T-helper 17 cell (primary cell): Measurements from ENCODE around the gene ZNF544. TPM values are rescaled to one million over a fixed set of nuclear protein-coding genes. Genes with fewer than 3 reads are reported as not detected.

Source experiments
- ATAC-seq: fragments of 150-1000 bp; cut with Tn5 transposase; 2 replicates; pipeline ENCODE4 v1.10.0; 2021; ENCODE audit warnings: mild to moderate bottlenecking, moderate library complexity
- DNase-seq, 3 donors: peaks; one replicate each; pipeline versions ENCODE4 v3.0.0 to v3.0.0-alpha.2; 2020 to 2021
- H3K9me3 ChIP-seq: one replicate; pipeline ENCODE4 v1.7.0; 2013; ENCODE audit warnings: low read length, mild to moderate bottlenecking; ENCODE audit not compliant: control insufficient read depth, poor library complexity, severe bottlenecking
- H3K27ac Mint-ChIP-seq: one replicate; pipeline ENCODE4 v1.8.0; 2022; ENCODE audit warnings: mild to moderate bottlenecking, moderate library complexity, mixed read lengths
- H3K27me3 Mint-ChIP-seq: one replicate; pipeline ENCODE4 v1.8.0; 2022; ENCODE audit warnings: mixed read lengths
- H3K36me3 Mint-ChIP-seq: one replicate; pipeline ENCODE4 v1.8.0; 2022; ENCODE audit warnings: low read depth, mixed read lengths
- H3K4me1 Mint-ChIP-seq: one replicate; pipeline ENCODE4 v1.8.0; 2022; ENCODE audit warnings: mild to moderate bottlenecking, mixed read lengths
- H3K4me3 Mint-ChIP-seq: one replicate; pipeline ENCODE4 v1.8.0; 2022; ENCODE audit warnings: mild to moderate bottlenecking, moderate library complexity, mixed read lengths
- total RNA-seq, 4 donors: library from RNA in 2 of 4; stranded (reverse) in 2 of 4; gene quantifications; one replicate each; pipeline ENCODE4 v1.2.3 and lab custom pipeline; 2022 to 2026

The ZNF544 gene
- total RNA-seq, 2 donors from 2014 or later = 13.4 to 15.0 TPM

DNA sequence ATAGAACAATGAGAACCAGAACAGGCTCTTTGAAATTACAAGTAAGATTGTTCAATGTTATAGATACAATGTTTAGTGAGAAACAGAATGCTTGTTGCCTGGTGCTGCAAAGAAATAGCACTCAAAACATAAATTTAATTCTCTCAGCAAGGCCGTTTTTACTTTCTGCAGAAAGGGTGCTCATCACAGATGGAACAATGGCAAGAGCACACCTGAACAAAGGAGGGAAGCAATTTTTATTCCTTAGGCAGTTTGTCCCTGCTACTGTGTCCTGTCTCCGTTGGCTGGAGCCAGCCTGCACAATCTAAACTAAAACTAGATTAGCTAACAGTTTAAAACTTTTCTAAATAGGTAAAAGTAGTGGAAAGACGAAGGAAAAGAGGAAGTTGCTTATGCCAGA lies 39.6 kb downstream of the ZNF544 start:
- ATAC-seq (no peak), DNase-seq (no peak)
- Mint-ChIP-seq H3K27me3 (no peaks in the 10 kb centered on the region), H3K36me3 (peaks cover 3% of the 10 kb centered on the region), H3K4me1 (no peaks in the 10 kb centered on the region), H3K27ac (no peak overlapping the region), H3K4me3 (no peak overlapping the region)
- H3K9me3 ChIP-seq = peaks cover 21% of the 10 kb centered on the region

DNA sequence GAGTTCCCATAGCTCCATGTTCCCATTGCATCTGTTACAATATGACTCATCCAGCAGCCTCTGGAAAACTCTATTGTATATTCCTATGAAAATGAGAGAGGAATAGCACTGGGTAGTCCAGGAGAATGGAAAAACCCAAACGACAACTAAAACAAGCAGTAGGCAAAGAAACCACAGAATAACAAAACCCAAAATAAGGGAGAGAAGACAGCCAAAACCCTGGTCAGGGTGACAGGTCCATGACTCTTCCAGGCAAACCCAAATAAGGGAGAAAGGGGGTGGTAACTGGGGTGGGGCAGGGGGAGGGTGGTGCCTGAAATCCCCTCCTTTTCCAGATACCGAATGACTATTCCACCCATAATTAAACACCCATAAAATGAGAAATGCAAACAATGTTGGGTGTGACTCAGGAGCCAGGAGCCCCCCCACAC lies 46.1 kb downstream of the ZNF544 start:
- no peak overlapping the region for H3K4me3 Mint-ChIP-seq
- peaks cover 8% of the 10 kb centered on the region for H3K36me3 Mint-ChIP-seq
- H3K27me3 Mint-ChIP-seq = no peaks in the 10 kb centered on the region
- no peak for ATAC-seq
- no peak overlapping the region for H3K27ac Mint-ChIP-seq
- peaks cover 7% of the 10 kb centered on the region for H3K9me3 ChIP-seq
- peaks cover 10% of the 10 kb centered on the region for H3K4me1 Mint-ChIP-seq
- no peak for DNase-seq

DNA sequence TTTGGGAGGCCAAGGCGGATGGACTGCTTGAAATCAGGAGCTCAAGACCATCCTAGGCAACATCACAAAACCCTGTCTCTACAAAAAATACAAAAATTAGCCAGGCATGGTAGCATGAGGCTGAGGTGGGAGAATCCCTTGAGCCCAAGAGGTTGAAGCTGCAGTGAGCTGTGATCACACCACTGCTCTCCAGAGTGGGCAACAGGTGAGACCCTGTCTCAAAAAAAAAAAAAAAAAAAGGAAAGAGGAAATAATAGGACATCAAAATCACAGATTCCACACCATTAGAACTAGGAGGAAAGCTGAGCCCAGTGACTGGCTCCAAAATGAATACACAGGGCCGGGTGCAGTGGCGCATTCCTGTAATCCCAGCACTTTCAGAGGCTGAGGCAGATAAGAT lies 46.9 kb downstream of the ZNF544 start:
- no peak overlapping the region for H3K27ac Mint-ChIP-seq
- peaks cover 7% of the 10 kb centered on the region for H3K9me3 ChIP-seq
- no peak overlapping the region for H3K4me3 Mint-ChIP-seq
- ATAC-seq (no peak), DNase-seq (no peak)
- H3K36me3 Mint-ChIP-seq = peaks cover 8% of the 10 kb centered on the region
- H3K4me1 Mint-ChIP-seq = peaks cover 15% of the 10 kb centered on the region
- H3K27me3 Mint-ChIP-seq = no peaks in the 10 kb centered on the region

DNA sequence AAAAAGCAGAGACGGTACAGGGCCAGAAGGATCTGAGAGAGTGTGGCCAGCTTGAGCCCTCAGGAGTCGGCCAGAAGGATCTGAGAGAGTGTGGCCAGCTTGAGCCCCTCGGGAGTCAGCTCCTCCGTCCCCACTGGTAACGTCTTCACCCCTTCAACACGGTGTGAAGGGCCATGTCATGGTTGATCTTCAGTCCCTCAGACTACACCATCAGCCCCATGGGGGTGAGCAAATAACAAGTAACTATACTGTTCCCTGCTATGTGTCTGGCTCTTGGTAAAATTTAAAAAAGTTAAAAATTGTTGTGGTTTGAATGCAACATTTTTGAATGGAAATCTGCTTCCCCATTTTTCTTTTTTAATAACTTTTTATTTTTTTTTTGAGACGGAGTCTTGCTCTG lies 48.5 kb downstream of the ZNF544 start:
- Mint-ChIP-seq H3K27me3 (no peaks in the 10 kb centered on the region), H3K36me3 (peaks cover 8% of the 10 kb centered on the region), H3K27ac (peak overlapping the region; percentile 95), H3K4me3 (peak overlapping the region; percentile 97), H3K4me1 (peaks cover 25% of the 10 kb centered on the region)
- no peak for DNase-seq
- peaks cover under 1% of the 10 kb centered on the region for H3K9me3 ChIP-seq
- ATAC-seq = no peak

DNA sequence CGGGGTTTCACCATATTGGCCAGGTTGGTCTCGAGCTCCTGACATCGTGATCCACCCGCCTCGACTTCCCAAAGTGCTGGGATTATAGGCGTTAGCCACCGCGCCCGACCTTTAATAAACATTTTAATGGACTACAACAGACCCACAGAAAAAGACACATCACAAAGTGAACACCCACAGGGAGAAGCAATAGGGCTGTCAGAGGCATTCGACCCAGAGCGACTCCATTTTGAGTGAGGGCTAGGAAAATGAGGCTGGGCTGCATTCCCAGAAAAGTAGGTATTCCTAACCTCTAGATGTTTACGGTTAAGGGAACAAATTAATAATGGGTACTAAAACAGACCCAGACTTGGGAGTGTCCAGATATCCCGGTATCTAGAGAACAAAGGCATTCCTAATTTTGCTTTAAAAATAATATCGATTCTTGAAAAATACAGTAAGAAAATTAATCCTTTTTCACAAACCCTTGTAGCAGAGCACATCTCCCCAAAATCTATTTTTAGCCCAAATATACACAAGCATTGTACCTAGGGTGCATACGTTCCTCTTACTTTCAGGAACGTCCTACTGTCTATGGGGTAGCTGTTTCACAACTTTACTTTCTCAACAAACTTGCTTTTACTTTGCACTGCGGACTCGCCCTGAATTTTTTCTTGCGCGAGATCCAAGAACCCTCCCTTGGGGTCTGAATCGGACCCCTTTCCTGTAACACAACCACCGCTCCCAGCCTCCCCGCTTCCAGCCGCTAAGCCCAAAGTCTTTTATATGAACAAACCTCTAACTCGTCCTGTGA lies 49.2 kb downstream of the ZNF544 start:
- Mint-ChIP-seq H3K4me3 (peak overlapping the region; percentile 97), H3K4me1 (peaks cover 25% of the 10 kb centered on the region), H3K36me3 (peaks cover 8% of the 10 kb centered on the region), H3K27me3 (no peaks in the 10 kb centered on the region), H3K27ac (peak overlapping the region; percentile 95)
- DNase-seq = no peak
- peak; percentile 6 for ATAC-seq
- no peaks in the 10 kb centered on the region for H3K9me3 ChIP-seq

DNA sequence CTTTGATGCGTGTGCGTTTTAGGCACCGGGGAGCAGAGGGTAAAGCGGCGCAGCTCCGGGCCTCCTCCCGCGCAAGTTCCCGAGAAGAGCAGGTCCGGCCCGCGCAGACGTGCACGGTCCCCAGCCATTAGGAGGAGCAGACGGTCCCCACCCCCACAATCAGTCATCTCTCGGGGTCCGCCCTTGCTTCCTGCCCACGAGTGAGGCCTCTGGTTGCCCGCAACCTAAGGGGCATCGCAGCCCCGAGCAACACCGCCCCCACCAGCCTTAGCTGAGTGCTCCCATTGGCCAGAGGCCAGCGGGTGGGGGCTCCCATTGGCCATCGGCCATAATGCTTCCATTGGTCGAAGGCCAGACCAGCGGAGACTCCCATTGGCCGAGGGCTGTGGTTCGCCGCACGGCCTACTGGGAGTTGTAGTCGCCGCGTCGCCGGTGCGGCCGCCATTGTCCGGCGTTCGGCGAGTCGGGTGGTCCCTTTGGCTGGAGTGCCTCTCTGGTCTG lies 49.9 kb downstream of the ZNF544 start, which contains the start of gene ZNF8:
Gene ZNF8, plus strand, starts transcription at position 415 of the 501 bp plus-strand sequence. CDS start 127 bp downstream, outside the sequence.
- H3K36me3 Mint-ChIP-seq = peaks cover 8% of the 10 kb centered on the region

DNA sequence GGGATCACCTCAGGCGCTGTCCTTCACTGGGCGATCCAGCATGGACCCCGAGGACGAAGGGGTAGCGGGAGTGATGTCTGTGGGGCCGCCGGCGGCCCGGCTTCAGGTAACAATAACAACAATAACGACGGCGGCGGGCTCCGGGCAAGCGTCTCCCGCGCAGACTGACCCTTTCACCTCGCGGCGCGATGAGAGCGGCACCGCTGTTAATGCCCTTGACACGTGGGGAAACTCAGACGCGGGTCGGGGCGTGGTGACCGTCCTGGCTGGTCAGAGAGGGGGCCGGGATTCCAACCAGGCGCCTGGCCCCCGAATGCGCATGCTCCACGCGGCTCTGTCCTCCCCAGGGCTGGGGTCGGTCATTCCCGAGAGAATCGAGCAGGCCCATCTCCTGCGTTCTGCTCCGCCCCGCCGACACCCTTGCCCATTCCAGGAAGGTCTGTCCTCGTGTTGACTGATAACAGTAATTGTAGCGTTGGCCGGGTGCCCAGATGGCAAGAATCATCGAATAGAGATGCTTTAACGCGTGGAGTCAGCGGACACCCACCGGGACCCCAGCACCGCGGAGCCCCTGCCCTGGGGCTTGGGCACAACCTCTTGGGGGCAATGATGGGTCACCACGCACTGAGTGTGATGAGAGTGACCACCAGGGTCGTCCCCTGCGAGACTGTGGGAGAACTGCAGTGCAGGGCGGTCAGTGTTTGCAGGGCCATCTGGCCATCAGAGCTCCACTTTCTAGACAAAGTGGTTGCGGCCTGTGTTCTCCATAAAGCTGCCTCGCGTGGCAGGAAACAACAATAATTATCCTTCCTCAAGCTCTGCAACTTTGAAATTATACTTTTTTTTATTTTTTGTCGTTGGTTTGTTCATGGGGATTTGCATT lies 50.6 kb downstream of the ZNF544 start:
- Mint-ChIP-seq H3K27ac (peak overlapping the region; percentile 95), H3K36me3 (peaks cover 8% of the 10 kb centered on the region)

More for the DNA sequence above, 49.9 kb downstream of the ZNF544 start, which contains the start of gene ZNF8:
- ATAC-seq (peak; percentile 98), DNase-seq (peak; percentile 90 to 93 (median 91))
- Mint-ChIP-seq H3K27ac (peak within 1 kb of the TSS; percentile 95), H3K27me3 (no peaks in the 10 kb centered on the region), H3K4me3 (peak within 1 kb of the TSS; percentile 97), H3K4me1 (peaks cover 25% of the 10 kb centered on the region)
- no peaks in the 10 kb centered on the region for H3K9me3 ChIP-seq

DNA sequence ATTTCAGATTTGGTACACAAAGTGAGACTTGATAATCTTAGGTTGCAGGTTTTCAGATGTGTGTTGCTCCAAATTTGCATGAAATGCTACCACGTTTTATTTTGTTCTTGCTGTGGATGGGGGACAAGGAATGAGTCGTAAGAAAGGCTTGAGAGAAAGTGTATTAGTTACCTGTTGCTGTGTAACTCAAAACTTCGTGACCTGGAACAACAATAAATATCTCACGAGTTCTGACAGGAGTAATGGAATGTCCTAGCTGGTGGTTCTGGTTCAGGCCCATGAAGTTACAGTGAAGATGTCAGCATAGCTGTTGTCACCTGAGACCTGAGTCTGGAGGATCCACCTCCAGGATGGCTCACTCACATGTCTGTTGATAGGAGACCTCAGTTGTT lies 51.2 kb downstream of the ZNF544 start:
- Mint-ChIP-seq H3K4me3 (peak overlapping the region; percentile 97), H3K36me3 (peaks cover 8% of the 10 kb centered on the region), H3K27ac (peak overlapping the region; percentile 95), H3K4me1 (peaks cover 25% of the 10 kb centered on the region), H3K27me3 (no peaks in the 10 kb centered on the region)
- no peaks in the 10 kb centered on the region for H3K9me3 ChIP-seq
- DNase-seq (no peak), ATAC-seq (no peak)

More for the DNA sequence above, 50.6 kb downstream of the ZNF544 start:
- DNase-seq = peak; percentile 5 to 22 (median 18)
- Mint-ChIP-seq H3K27me3 (no peaks in the 10 kb centered on the region), H3K4me3 (peak overlapping the region; percentile 97), H3K4me1 (peaks cover 25% of the 10 kb centered on the region)
- no peak for ATAC-seq
- H3K9me3 ChIP-seq = no peaks in the 10 kb centered on the region

DNA sequence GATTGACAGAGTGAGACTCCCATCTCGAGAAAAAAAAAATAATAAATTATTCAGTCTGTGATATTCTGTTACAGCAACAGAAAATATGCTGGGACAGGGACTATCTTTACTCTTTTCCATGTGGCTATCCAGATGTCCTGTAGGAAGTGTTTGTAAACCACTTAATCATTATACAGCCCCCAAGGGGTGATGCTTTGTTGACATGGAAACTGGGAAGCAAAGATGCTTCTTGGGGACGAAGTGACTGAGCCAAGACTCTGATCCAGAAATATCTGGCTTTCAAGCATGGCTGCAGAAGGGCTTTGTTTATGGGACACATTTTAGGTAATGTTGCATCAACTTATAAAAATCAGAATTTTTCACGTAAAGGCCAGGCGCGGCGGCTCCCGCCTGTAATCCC lies 55.5 kb downstream of the ZNF544 start:
- Mint-ChIP-seq H3K4me1 (peaks cover 17% of the 10 kb centered on the region), H3K36me3 (peaks cover 8% of the 10 kb centered on the region), H3K27me3 (no peaks in the 10 kb centered on the region), H3K4me3 (no peak overlapping the region), H3K27ac (no peak overlapping the region)
- ATAC-seq (no peak), DNase-seq (no peak)
- no peaks in the 10 kb centered on the region for H3K9me3 ChIP-seq

DNA sequence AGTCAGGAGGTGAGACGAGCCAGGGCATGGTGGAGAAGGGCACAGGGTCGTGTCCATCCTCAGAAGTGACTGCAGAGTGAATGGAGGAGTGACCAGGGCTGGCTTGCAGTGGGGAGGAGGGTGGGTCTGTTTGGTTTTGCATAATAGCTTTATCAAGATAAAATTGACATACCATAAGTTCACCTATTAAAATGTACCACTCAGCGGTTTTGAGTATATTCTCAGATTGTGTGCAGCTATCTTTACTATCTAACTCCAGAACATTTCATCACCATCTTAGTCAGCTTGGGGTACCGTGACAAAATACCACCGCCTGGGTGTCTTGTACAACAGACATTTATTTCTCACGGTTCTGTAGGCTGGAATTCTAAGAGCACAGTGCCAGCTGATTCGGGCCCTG lies 63.2 kb downstream of the ZNF544 start:
- Mint-ChIP-seq H3K27me3 (no peaks in the 10 kb centered on the region), H3K27ac (no peak overlapping the region), H3K4me3 (no peak overlapping the region), H3K36me3 (peaks cover 14% of the 10 kb centered on the region), H3K4me1 (peaks cover 2% of the 10 kb centered on the region)
- ATAC-seq (no peak), DNase-seq (no peak)
- peaks cover 13% of the 10 kb centered on the region for H3K9me3 ChIP-seq

DNA sequence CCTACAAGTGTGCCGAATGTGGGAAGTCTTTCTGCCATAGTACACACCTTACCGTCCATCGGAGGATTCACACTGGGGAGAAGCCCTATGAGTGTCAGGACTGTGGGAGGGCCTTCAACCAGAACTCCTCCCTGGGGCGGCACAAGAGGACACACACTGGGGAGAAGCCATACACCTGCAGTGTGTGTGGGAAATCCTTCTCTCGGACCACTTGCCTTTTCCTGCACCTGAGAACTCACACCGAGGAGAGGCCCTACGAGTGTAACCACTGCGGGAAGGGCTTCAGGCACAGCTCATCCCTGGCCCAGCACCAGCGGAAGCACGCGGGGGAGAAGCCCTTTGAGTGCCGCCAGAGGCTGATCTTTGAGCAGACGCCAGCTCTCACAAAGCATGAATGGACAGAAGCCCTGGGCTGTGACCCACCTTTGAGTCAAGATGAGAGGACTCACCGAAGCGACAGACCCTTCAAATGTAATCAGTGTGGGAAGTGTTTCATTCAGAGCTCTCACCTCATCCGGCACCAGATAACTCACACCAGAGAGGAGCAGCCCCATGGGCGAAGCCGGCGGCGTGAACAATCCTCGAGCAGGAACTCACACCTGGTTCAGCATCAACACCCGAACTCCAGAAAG lies 66.1 kb downstream of the ZNF544 start:
- ATAC-seq (no peak), DNase-seq (no peak)
- H3K9me3 ChIP-seq = peaks cover 13% of the 10 kb centered on the region
- Mint-ChIP-seq H3K4me3 (no peak overlapping the region), H3K36me3 (peaks cover 9% of the 10 kb centered on the region), H3K27ac (no peak overlapping the region), H3K27me3 (no peaks in the 10 kb centered on the region), H3K4me1 (peaks cover 2% of the 10 kb centered on the region)

DNA sequence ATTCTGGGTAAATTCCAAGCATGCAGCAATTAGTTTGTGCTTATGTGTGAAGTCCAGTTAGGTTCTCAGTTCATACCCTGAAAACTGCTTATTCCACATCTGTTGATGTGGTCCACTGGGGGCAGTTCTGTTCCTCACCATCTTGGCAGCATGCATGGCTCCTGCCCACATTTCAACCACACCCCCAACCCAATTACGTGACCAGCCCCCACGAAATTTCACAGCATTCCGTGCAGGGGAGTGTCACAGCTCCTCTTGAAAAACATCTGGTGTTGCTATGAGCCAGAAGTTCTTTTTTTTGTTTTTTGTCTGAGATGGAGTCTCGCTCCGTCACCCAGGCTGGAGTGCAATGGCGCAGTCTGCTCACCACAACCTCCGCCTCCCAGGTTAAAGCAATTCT lies 67.4 kb downstream of the ZNF544 start:
- Mint-ChIP-seq H3K4me1 (peaks cover 1% of the 10 kb centered on the region), H3K27me3 (no peaks in the 10 kb centered on the region), H3K36me3 (peaks cover 8% of the 10 kb centered on the region), H3K27ac (no peak overlapping the region), H3K4me3 (no peak overlapping the region)
- H3K9me3 ChIP-seq = peaks cover 13% of the 10 kb centered on the region
- DNase-seq = no peak
- no peak for ATAC-seq

DNA sequence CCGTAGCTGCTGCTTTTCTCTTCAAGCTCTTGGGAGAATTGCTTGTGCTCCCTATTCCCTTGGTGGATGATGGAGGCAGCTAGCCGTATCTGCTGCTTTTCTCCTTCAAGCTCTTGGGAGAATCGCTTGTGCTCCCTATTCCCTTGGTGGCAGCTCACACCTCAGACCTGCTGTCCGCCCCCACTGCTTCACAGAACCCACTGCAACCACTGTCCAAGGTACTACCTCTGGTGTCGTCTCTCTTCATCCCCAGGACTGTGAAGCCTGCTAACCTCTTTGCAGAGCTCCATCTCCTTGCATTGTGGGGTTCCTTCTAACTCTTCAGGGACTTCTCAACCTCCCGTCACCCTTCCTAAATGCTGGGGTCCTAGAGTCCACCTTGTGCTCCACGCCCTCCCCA lies 71.9 kb downstream of the ZNF544 start:
- DNase-seq (no peak), ATAC-seq (no peak)
- peaks cover 7% of the 10 kb centered on the region for H3K36me3 Mint-ChIP-seq
- no peaks in the 10 kb centered on the region for H3K27me3 Mint-ChIP-seq
- peaks cover 10% of the 10 kb centered on the region for H3K4me1 Mint-ChIP-seq
- H3K9me3 ChIP-seq = no peaks in the 10 kb centered on the region
- H3K4me3 Mint-ChIP-seq = no peak overlapping the region
- no peak overlapping the region for H3K27ac Mint-ChIP-seq
